ENCODE measurements around the gene NME9. TPM values are rescaled to one million over a fixed set of nuclear protein-coding genes. Genes with fewer than 3 reads are reported as not detected.

NME9 gene
- total RNA-seq, 1 experiment from 2014 or later = not detected

- Histone ChIP-seq H3K4me1 (ENCODE audit: control insufficient read depth, insufficient read depth, low read length) (no peaks in the 10 kb centered on the region), H3K9me3 (ENCODE audit: control insufficient read depth, insufficient read depth, low read depth, low read length) (no peaks in the 10 kb centered on the region), H3K36me3 (ENCODE audit: control insufficient read depth, insufficient read depth, low read length) (no peaks in the 10 kb centered on the region), H3K4me3 (ENCODE audit: low read depth in 2 of 2, low read length in 2 of 2) (no peak overlapping the region), H3K27me3 (ENCODE audit: control insufficient read depth, insufficient read depth, low read length) (peaks cover 11% of the 10 kb centered on the region), H3K27ac (ENCODE audit: low read length) (no peak overlapping the region)
- no TSS peak for BruUV-seq (replicated peaks)
- no peak for ATAC-seq
- no peak for DNase-seq (ENCODE audit: low read depth, low spot score)
- intact Hi-C loops (cut with micrococcal nuclease; ENCODE audit: unreplicated experiment) = loop anchor here (10.0 kb wide), 1 partner anchor 68 kb away; no protein-coding TSS in a partner anchor
- in situ Hi-C loops (cut with HindIII; ENCODE audit: low pct_unique_long_range_greater_than_20kb, low sequenced_read_pairs) = no loop called here
- POLR2A ChIA-PET = interaction anchor here (0.6 kb wide), 1 partner anchor 271 kb away, joined by 8 read pairs; no protein-coding TSS in a partner anchor
- TF ChIP-seq SIN3A (IDR thresholded peaks at IDR 0.05; ENCODE audit: borderline replicate concordance, insufficient read depth, low read depth, low read length) = no peak
- TF ChIP-seq TCF7L2 (IDR thresholded peaks at IDR 0.05; ENCODE audit: low read depth, low read length) = no peak
- CTCF ChIA-PET = no interaction called here
Observed at GRCh38 chr3:138336454-138336999, 6.9 kb upstream of the NME9 start.

- no TSS peak for BruUV-seq (replicated peaks)
- intact Hi-C loops (cut with micrococcal nuclease; ENCODE audit: unreplicated experiment) (loop anchor here (10.0 kb wide), 1 partner anchor 70 kb away; no protein-coding TSS in a partner anchor), in situ Hi-C loops (cut with HindIII; ENCODE audit: low pct_unique_long_range_greater_than_20kb, low sequenced_read_pairs) (no loop called here)
- Histone ChIP-seq H3K9me3 (ENCODE audit: control insufficient read depth, insufficient read depth, low read depth, low read length) (no peaks in the 10 kb centered on the region), H3K36me3 (ENCODE audit: control insufficient read depth, insufficient read depth, low read length) (no peaks in the 10 kb centered on the region), H3K4me3 (ENCODE audit: low read depth in 2 of 2, low read length in 2 of 2) (no peak overlapping the region), H3K4me1 (ENCODE audit: control insufficient read depth, insufficient read depth, low read length) (0 out of 2 replicates have a peak, but pooled peaks cover 4% of the 10 kb centered on the region), H3K27me3 (ENCODE audit: control insufficient read depth, insufficient read depth, low read length) (peaks cover 22% of the 10 kb centered on the region), H3K27ac (ENCODE audit: low read length) (no peak overlapping the region)
- no peak for ATAC-seq
- no peak for DNase-seq (ENCODE audit: low read depth, low spot score)
- CTCF ChIA-PET = no interaction called here
- TF ChIP-seq REST (IDR thresholded peaks at IDR 0.05; ENCODE audit: insufficient read depth in 1 of 2, low read depth in 2 of 2, low read length in 1 of 2) (no peak), SIN3A (IDR thresholded peaks at IDR 0.05; ENCODE audit: borderline replicate concordance, insufficient read depth, low read depth, low read length) (no peak), CTCF (IDR thresholded peaks at IDR 0.05) (no peak), TCF7L2 (IDR thresholded peaks at IDR 0.05; ENCODE audit: low read depth, low read length) (no peak), POLR2AphosphoS5 (IDR thresholded peaks at IDR 0.05; ENCODE audit: low read depth, low read length) (no peak)
- POLR2A ChIA-PET = interaction anchor here (0.8 kb wide), 1 partner anchor 593 kb away, joined by 3 read pairs; no protein-coding TSS in a partner anchor
Observed at GRCh38 chr3:138334608-138335007, 5.0 kb upstream of the NME9 start.

GRCh38 chr3:138332472-138333073 lies 2.9 kb upstream of the NME9 start:
- no peak for ATAC-seq
- intact Hi-C loops (cut with micrococcal nuclease; ENCODE audit: unreplicated experiment) = loop anchor here (10.0 kb wide), 1 partner anchor 72 kb away; no protein-coding TSS in a partner anchor
- in situ Hi-C loops (cut with HindIII; ENCODE audit: low pct_unique_long_range_greater_than_20kb, low sequenced_read_pairs) = no loop called here

More at GRCh38 chr3:138332472-138333073, 2.9 kb upstream of the NME9 start:
- DNase-seq (ENCODE audit: low read depth, low spot score) = peak; percentile 33
- Histone ChIP-seq H3K4me3 (ENCODE audit: low read depth in 2 of 2, low read length in 2 of 2) (no peak overlapping the region), H3K9me3 (ENCODE audit: control insufficient read depth, insufficient read depth, low read depth, low read length) (no peaks in the 10 kb centered on the region), H3K36me3 (ENCODE audit: control insufficient read depth, insufficient read depth, low read length) (no peaks in the 10 kb centered on the region), H3K27me3 (ENCODE audit: control insufficient read depth, insufficient read depth, low read length) (peaks cover 24% of the 10 kb centered on the region), H3K4me1 (ENCODE audit: control insufficient read depth, insufficient read depth, low read length) (peaks cover 7% of the 10 kb centered on the region; the same call in 1 of the 2 replicates), H3K27ac (ENCODE audit: low read length) (no peak overlapping the region)
- CTCF ChIA-PET = interaction anchor here (0.7 kb wide), 2 partner anchors 40 to 583 kb away, joined by 4 read pairs; no protein-coding TSS in a partner anchor
- POLR2A ChIA-PET = no interaction called here
- no TSS peak for BruUV-seq (replicated peaks)
- TF ChIP-seq TCF7L2 (IDR thresholded peaks at IDR 0.05; ENCODE audit: low read depth, low read length) (no peak), CTCF (IDR thresholded peaks at IDR 0.05) (peak; percentile 78)

Data from Panc1 (cell line).